ENCODE data around the gene KY.

The KY gene

DNA sequence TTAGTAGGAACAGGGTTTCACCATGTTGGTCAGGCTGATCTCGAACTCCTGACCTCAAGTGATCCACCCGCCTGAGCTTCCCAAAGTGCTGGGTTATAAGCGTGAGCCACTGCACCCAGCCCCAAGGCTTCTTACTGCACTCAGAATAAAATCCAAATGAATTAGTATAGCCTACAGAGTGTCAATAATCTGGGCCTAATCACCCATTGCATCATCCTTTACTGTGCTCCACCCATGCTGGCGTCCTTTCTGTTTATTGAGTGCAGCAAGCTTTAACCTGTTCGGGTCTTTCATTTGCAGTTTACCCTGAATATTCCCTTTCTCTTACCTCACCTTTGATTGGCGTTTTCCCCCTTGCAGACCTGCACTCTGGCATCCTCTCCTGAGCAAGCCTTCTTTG, 87.2 kb downstream of the KY start:
- TF ChIP-seq, protein P1, sequence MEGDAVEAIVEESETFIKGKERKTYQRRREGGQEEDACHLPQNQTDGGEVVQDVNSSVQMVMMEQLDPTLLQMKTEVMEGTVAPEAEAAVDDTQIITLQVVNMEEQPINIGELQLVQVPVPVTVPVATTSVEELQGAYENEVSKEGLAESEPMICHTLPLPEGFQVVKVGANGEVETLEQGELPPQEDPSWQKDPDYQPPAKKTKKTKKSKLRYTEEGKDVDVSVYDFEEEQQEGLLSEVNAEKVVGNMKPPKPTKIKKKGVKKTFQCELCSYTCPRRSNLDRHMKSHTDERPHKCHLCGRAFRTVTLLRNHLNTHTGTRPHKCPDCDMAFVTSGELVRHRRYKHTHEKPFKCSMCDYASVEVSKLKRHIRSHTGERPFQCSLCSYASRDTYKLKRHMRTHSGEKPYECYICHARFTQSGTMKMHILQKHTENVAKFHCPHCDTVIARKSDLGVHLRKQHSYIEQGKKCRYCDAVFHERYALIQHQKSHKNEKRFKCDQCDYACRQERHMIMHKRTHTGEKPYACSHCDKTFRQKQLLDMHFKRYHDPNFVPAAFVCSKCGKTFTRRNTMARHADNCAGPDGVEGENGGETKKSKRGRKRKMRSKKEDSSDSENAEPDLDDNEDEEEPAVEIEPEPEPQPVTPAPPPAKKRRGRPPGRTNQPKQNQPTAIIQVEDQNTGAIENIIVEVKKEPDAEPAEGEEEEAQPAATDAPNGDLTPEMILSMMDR (IDR thresholded peaks at IDR 0.05; ENCODE audit: insufficient read depth, low read depth, low read length, missing control alignments), result no peak
- H3K4me3 ChIP-seq (ENCODE audit: low read length), result no peak overlapping the region
- DNase-seq (ENCODE audit: low read depth), result peak; percentile 83

DNA sequence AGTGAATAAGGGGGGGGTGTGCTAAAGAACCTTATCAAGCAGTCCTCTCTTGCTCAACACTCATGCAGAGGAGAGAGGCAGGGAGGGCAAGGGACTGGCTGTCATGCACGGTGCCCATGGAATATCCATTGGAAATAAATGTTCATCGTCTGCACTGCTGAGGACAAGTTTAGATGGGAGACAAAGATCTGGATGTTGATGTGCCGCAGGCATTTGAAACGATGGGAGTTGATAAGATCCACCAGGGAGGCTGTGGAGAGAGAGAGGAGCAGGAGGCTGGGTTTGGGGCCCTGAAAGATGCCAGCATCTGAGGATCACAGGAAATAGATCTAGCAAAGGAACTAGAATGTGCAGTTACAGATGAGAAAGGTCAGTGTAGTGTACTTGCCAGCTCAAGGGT, 88.8 kb downstream of the KY start:
- H3K4me3 ChIP-seq (ENCODE audit: low read length), result no peak overlapping the region
- no peak for DNase-seq (ENCODE audit: low read depth)
- TF ChIP-seq, protein P1 (IDR thresholded peaks at IDR 0.05; ENCODE audit: insufficient read depth, low read depth, low read length, missing control alignments), result no peak

DNA sequence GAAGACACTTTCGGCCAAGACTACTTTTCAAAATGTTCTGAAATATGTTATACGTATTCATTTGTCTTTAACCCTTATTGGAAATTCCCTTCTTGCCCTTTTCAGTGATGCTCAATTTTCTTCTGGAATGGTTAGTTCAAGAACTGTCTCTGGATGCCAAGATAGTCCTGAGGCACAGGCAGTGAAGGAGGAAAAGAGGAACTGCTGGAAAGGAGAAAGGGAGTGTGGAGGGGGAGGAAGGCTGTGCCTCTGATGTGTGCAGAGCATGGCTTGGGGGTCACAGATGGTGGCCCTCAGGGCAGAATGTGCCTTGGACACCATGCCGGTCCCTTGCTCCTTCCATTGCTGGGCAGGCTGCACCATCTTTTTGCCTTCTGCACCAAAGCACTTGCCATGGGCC, 91.2 kb downstream of the KY start:
- TF ChIP-seq, protein P1 (IDR thresholded peaks at IDR 0.05; ENCODE audit: insufficient read depth, low read depth, low read length, missing control alignments), result no peak
- H3K4me3 ChIP-seq (ENCODE audit: low read length), result no peak overlapping the region
- DNase-seq (ENCODE audit: low read depth), result no peak
